Keratinocyte (primary cell): ENCODE measurements around the gene ADNP2.

Experiments used
- CTCF ChIP-seq, 3 experiments: IDR thresholded peaks in 1 of 3; conservative IDR thresholded peaks in 1 of 3; optimal IDR thresholded peaks in 1 of 3; 2 replicates in 2 of 3; 3 replicates in 1 of 3; pipeline versions ENCODE3 to v1.5.1; 2011; ENCODE audit warnings: low read length in 3 of 3, mild to moderate bottlenecking in 3 of 3, moderate library complexity in 2 of 3, control low read depth in 1 of 3, inconsistent platforms in 1 of 3; ENCODE audit not compliant: insufficient read depth in 2 of 3; ENCODE audit errors: extremely low read depth in 1 of 3
- EZH2 ChIP-seq: IDR thresholded peaks from one replicate; pipeline ENCODE4 v1.6.1; 2012; ENCODE audit warnings: inconsistent platforms, mild to moderate bottlenecking, low read length, moderate library complexity

- TF ChIP-seq CTCF (optimal IDR thresholded peaks at IDR 0.05 in 1 of 3, IDR thresholded peaks at IDR 0.05 in 1 of 3, conservative IDR thresholded peaks at IDR 0.05 in 1 of 3; ENCODE audit: extremely low read depth in 1 of 3, insufficient read depth in 2 of 3, low read length in 3 of 3) (no peak), EZH2 (no peak)
Observed at GRCh38 chr18:80187956-80188642, 79.0 kb downstream of the ADNP2 start.
